Measurements from ENCODE around the gene YIPF6. TPM values are rescaled to one million over a fixed set of nuclear protein-coding genes. Genes with fewer than 3 reads are reported as not detected.

The YIPF6 gene
- total and polyA plus RNA-seq, 9 of the 15 experiments (the other 6 are each of a cell fraction or from before 2014, with no cell fraction given), result 7.7 to 44.2 (median 22.4) TPM

GRCh38 chrX:68498508-68499379, at the start of gene YIPF6 (continued):
- no peak for TF ChIP-seq ZBTB33 (CRISPR knock-in tag; IDR thresholded peaks at IDR 0.05)
- TF ChIP-seq CBX8 (IDR thresholded peaks at IDR 0.05; ENCODE audit: borderline replicate concordance, extremely low read depth, low read depth, low read length, poor library complexity, severe bottlenecking), result no peak
- TF ChIP-seq NFATC3 (IDR thresholded peaks at IDR 0.05), result no peak
- no peak for TF ChIP-seq GTF2A2 (tag; IDR thresholded peaks at IDR 0.05)
- no peak for TF ChIP-seq SETDB1 (IDR thresholded peaks at IDR 0.05; ENCODE audit: low read length)
- TF ChIP-seq FOXA1 (IDR thresholded peaks at IDR 0.05; ENCODE audit: borderline replicate concordance), result no peak
- no peak for TF ChIP-seq REST (IDR thresholded peaks at IDR 0.05; ENCODE audit: borderline replicate concordance)
- TF ChIP-seq REST (CRISPR knock-in tag; IDR thresholded peaks at IDR 0.05; ENCODE audit: low read depth), result no peak
- no peak for TF ChIP-seq SAFB (IDR thresholded peaks at IDR 0.05; ENCODE audit: borderline replicate concordance, low read depth, low read length)
- no peak for TF ChIP-seq ZNF592 (IDR thresholded peaks at IDR 0.05)

Measured in K562 (cell line).